Measurements from ENCODE around the gene HBG2.

- no peak for TF ChIP-seq CTCF (IDR thresholded peaks at IDR 0.05 in 4 of 5, conservative IDR thresholded peaks at IDR 0.05 in 1 of 5)
- TF ChIP-seq POLR2A (IDR thresholded peaks at IDR 0.05), result no peak
Observed at GRCh38 chr11:5266609-5267008, 12.0 kb upstream of the HBG2 start.
